Mesodermal cell (in vitro differentiated cells): ENCODE data around the gene CREB3. TPM values are rescaled to one million over a fixed set of nuclear protein-coding genes. Genes with fewer than 3 reads are reported as not detected.
A peak's percentile ranks its signal among the peaks of the same experiment; 100 is the strongest.

Experiments used
- H3K27ac ChIP-seq: 2 replicates; pipeline ENCODE4 v1.7.0; 2013; ENCODE audit warnings: mild to moderate bottlenecking, low read depth, low read length, moderate library complexity; ENCODE audit not compliant: severe bottlenecking
- H3K36me3 ChIP-seq: 2 replicates; pipeline ENCODE4 v1.7.1; 2013; ENCODE audit warnings: mild to moderate bottlenecking, low read length, moderate library complexity; ENCODE audit not compliant: control insufficient read depth, insufficient read depth
- H3K4me1 ChIP-seq: one replicate; pipeline ENCODE4 v1.7.1; 2013; ENCODE audit warnings: mild to moderate bottlenecking, low read length; ENCODE audit not compliant: insufficient read depth, control insufficient read depth, poor library complexity, severe bottlenecking
- H3K4me3 ChIP-seq: 2 replicates; pipeline ENCODE4 v1.7.0; 2013; ENCODE audit warnings: low read length, control low read depth, mild to moderate bottlenecking; ENCODE audit not compliant: insufficient read depth, poor library complexity, severe bottlenecking; ENCODE audit errors: extremely low read depth
- H3K9me3 ChIP-seq: 2 replicates; pipeline ENCODE4 v1.7.1; 2013; ENCODE audit warnings: mild to moderate bottlenecking, low read length, moderate library complexity; ENCODE audit not compliant: control insufficient read depth
- WGBS, 2 experiments: methylation state at CpG; one replicate each; pipeline ENCODE4 v1.1.5; 2013; ENCODE audit warnings: missing lambda C conversion rate in 2 of 2; ENCODE audit not compliant: insufficient coverage in 2 of 2; 5-methylcytosine and 5-hydroxymethylcytosine counted together
- polyA plus RNA-seq, 2 experiments: library from polyadenylated mRNA; stranded (reverse); fragments of 50-300 nt; gene quantifications; one replicate each; pipeline ENCODE4 v1.2.3, GENCODE V29; 2013

The CREB3 gene, protein sequence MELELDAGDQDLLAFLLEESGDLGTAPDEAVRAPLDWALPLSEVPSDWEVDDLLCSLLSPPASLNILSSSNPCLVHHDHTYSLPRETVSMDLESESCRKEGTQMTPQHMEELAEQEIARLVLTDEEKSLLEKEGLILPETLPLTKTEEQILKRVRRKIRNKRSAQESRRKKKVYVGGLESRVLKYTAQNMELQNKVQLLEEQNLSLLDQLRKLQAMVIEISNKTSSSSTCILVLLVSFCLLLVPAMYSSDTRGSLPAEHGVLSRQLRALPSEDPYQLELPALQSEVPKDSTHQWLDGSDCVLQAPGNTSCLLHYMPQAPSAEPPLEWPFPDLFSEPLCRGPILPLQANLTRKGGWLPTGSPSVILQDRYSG
- 34.7 TPM for polyA plus RNA-seq (2013, experiment 1 of 2)
- polyA plus RNA-seq (2013, experiment 2 of 2), result 31.3 TPM

DNA sequence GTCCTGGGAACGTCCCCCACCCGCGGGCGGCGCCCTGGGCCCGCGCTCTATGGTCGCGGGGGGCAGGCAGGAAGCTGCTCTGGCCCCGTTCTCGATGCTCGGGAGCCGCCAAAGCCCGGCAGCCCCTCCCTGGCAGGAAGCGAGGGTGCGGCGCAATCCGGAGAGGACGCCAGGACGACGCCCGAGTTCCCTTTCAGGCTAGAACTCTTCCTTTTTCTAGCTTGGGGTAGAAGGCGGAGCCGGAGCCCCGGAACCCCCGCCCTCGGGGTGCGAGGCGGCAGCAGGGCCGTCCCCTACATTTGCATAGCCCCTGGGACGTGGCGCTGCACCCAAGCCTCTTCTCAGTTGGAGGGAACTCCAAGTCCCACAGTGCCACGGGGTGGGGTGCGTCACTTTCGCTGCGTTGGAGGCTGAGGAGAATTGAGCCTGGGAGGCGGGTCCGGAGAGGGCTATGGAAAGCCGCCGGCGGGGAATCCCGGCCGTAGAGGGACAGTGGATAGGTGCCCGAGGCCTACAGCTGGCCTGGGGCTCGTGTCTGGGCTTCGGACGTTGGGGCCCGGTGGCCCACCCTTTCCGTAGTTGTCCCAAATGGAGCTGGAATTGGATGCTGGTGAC is at the start of gene CREB3, which contains the start of gene TLN1:
Gene CREB3 (plus strand): TSS at position 482 of the 615 bp plus-strand sequence. CDS start 107 bp downstream, at position 589.
Gene TLN1 (minus strand): TSS at position 11 of the 615 bp plus-strand sequence. CDS start 6,501 bp downstream, outside the sequence.
- H3K9me3 ChIP-seq, result no peaks in the 10 kb centered on the region
- H3K4me1 ChIP-seq, result peaks cover 49% of the 10 kb centered on the region
- H3K36me3 ChIP-seq, result peaks cover 31% of the 10 kb centered on the region
- peak within 1 kb of the TSS; percentile 94 for H3K4me3 ChIP-seq
- 0% methylated on average over 45 to 48 of the region's 49 CpGs for WGBS, 2 experiments
- H3K27ac ChIP-seq, result peak within 1 kb of the TSS; percentile 91

GRCh38 chr9:35683323-35683722 is 49.1 kb upstream of the CREB3 start:
- whole genome bisulfite sequencing, 2 experiments, result 83% methylated on average over 1 of the region's 2 CpGs; no CpG with 5 or more reads in 1 of the 2 experiments
- peaks cover 68% of the 10 kb centered on the region for H3K36me3 ChIP-seq
- no peaks in the 10 kb centered on the region for H3K9me3 ChIP-seq
- no peak overlapping the region for H3K4me3 ChIP-seq
- no peak overlapping the region for H3K27ac ChIP-seq
- peaks cover 38% of the 10 kb centered on the region for H3K4me1 ChIP-seq

DNA sequence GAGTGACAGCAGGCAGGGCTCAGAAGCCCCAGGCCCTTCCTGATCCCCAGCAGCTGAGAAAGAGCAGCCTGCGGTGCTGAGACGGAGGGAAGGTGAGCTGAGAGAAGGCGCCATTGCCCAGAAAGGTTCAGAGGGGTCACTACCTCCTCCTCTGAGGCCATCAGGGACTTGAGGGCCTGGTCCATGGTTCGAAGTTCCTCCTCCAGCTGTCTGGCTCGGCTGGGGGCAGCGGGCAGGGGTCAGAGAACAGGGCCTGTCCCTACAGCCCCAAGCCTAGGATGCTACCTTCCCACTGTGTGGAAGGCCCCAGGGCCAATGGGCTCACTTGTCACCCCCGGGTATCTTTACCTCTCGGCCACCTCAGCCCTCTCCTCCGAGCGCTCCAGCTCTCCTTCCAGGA is 47.5 kb upstream of the CREB3 start:
- Histone ChIP-seq H3K27ac (no peak overlapping the region), H3K4me1 (peaks cover 44% of the 10 kb centered on the region), H3K9me3 (no peaks in the 10 kb centered on the region), H3K4me3 (no peak overlapping the region), H3K36me3 (peaks cover 69% of the 10 kb centered on the region)
- 87 to 97% methylated on average over 6 to 8 of the region's 10 CpGs for WGBS, 2 experiments

GRCh38 chr9:35685506-35685905 is 47.0 kb upstream of the CREB3 start:
- Histone ChIP-seq H3K9me3 (no peaks in the 10 kb centered on the region), H3K36me3 (peaks cover 69% of the 10 kb centered on the region), H3K27ac (no peak overlapping the region), H3K4me1 (peaks cover 44% of the 10 kb centered on the region), H3K4me3 (no peak overlapping the region)
- WGBS, 2 experiments, result 96 to 97% methylated on average over 9 to 13 of the region's 13 CpGs

DNA sequence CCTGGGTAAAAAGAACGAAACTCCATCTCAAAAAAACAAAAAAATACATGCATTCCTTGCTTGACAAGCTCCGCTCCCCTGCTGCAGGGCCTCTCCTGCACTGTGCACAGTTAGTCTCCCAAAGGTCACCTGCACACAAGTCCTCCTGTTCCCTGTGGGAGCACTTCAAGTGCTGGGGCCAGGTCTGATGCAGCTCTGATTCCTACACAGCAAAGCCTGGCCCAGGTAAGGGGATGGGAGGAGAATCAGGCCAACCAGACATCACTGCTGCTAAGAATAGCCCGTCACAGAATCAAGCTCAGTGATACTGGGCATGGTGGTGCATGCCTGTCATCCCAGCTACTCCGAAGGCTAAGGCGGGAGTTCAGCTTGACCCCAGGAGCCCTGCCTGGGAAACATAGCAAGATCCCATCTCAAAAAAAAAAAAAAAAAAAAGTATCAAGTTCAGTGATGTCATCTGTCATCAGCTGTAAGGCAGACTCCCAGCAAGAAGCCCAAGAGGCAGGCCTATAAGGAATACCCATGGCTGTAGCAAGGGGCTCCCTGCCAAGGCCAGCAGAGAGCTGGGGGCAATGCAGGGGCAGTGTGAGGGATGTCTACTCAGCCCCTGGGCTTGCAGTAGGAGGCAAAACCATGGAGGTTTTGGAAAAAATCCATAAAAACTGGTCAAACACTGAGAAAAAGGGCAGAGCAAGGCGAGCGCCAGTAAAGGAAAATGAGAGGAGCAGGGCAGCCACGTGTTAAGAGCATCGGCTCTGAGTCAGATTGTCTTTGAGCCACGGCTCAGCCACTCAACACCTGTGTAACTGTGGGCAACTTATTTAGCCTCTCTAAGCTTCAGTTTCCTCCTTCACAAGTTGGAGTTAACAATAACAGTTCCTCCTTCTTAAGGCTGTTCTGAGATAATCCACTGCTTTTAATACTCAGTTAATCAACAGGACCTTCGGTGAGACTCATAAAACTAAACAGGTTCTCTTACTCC is 46.0 kb upstream of the CREB3 start:
- H3K4me3 ChIP-seq, result no peak overlapping the region
- no peaks in the 10 kb centered on the region for H3K9me3 ChIP-seq
- peaks cover 42% of the 10 kb centered on the region for H3K4me1 ChIP-seq
- H3K27ac ChIP-seq, result peak overlapping the region; percentile 23
- WGBS, 2 experiments, result 83 to 90% methylated on average over 9 to 10 of the region's 11 CpGs
- H3K36me3 ChIP-seq, result peaks cover 68% of the 10 kb centered on the region

DNA sequence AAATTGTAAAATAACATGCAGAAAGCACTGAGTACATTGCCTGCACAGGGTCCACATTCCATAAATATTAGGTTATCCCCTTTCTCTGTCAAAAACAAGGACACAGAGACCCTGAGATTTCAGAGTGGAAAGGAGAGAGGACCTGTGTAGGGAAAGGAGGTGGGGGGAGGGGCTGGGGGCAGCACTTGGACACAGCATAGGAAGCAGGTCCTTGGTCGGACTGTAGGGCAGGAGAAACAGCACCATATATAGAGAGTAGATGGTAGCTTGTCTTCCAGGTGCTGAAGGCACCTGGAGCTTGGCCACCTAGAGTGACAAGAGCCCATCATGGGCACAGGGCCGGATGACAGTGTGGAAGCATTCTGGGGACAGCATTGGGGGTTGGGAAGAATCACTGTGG is 45.2 kb upstream of the CREB3 start:
- Histone ChIP-seq H3K27ac (no peak overlapping the region), H3K4me3 (no peak overlapping the region)
- 90 to 100% methylated on average over 1 to 2 of the region's 2 CpGs for WGBS, 2 experiments

DNA sequence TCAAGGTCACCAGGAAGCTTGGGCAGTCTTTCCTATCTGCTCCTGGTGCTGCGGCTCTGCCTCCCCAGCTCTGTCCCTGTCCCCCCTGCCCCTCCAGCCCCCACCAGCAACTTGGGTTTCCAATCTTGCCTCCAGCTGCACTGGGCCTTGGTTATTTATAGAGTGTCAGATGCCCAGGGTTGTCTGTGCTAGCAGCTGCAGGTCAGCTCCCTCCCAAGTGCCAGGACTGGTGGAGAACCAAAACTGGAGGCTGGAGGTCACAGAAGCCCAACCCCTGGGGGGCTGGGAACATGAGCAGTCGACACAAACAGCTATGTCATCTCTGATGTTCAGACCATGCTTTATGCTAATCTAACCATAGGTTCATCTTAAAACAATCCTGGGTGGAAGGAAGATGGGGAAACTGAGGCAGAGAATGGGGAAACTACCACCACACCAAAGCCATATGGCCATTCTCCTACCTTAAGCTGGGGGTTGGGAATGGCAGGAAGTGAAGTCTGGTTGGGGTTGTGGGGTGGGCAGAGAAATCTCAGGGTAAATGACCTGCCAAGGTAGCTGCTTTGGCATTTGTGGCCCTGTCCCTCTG is 44.4 kb upstream of the CREB3 start:
- 67% methylated on average over 1 of the region's 2 CpGs; no CpG with 5 or more reads in 1 of the 2 experiments for WGBS, 2 experiments
- Histone ChIP-seq H3K27ac (no peak overlapping the region), H3K4me1 (peaks cover 35% of the 10 kb centered on the region), H3K4me3 (peak overlapping the region; percentile 79), H3K9me3 (no peaks in the 10 kb centered on the region), H3K36me3 (peaks cover 52% of the 10 kb centered on the region)

More for the DNA sequence above, 45.2 kb upstream of the CREB3 start:
- Histone ChIP-seq H3K4me1 (peaks cover 40% of the 10 kb centered on the region), H3K9me3 (no peaks in the 10 kb centered on the region), H3K36me3 (peaks cover 60% of the 10 kb centered on the region)

DNA sequence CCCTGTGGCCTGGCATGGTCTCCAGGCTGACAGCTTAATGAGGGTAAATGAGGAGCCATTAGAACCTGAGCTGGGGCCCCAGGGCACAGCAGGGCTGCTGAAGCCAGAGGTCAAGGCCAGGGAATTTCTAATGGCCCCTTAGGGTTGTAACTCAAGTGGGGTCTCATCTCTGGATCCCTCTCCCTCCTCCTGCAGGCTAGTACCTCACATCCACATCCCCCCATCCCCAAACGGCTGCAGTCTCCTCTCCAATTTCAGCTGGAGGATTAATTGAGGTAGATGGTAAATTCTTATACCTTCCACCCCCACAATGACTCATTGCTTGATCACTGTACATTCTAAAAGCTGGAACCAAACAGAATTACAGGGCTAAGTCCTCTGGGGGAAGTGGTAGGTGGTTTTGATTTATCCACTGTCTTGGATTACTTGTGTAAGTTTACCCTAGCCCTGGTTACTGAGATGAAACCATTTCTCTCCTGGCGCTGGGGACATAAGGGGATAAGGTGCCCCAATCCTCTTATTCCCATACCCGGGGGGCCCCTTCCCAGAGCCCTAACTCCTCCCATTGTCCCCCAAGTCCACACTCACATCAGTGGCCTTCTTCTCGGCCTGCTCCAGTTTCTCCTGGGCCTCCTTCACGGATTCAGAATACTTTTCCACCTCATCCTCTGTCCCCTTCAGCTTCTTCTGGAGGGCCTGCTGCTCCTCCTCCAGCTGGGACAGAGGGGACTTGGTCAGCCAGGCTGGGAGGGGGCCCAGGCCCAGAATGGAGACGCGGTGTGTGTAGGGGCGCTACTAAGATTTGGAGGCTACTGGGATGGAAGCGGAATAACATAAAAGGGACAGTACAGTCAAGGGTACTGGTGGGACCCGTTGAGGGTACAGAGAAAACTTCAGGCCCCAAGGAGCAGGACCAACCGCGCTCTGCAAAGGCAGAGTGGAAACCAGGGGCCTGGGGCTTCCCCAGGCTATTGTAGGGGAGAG is 43.6 kb upstream of the CREB3 start:
- Histone ChIP-seq H3K4me1 (peaks cover 35% of the 10 kb centered on the region), H3K27ac (peak overlapping the region; percentile 59), H3K9me3 (no peaks in the 10 kb centered on the region), H3K36me3 (peaks cover 44% of the 10 kb centered on the region), H3K4me3 (peak overlapping the region; percentile 79)
- 16 to 21% methylated on average over 8 to 9 of the region's 12 CpGs for WGBS, 2 experiments

GRCh38 chr9:35689542-35690293 is 42.7 kb upstream of the CREB3 start, which contains the start of gene TPM2:
TPM2 (minus strand) TSS chr9:35689925; CDS start chr9:35689817, 108 bp downstream.
- H3K27ac ChIP-seq, result peak within 1 kb of the TSS; percentile 92
- 1% methylated on average over 44 to 54 of the region's 61 CpGs for WGBS, 2 experiments
- H3K4me3 ChIP-seq, result peak within 1 kb of the TSS; percentile 79

More at GRCh38 chr9:35689542-35690293, 42.7 kb upstream of the CREB3 start, which contains the start of gene TPM2:
- H3K36me3 ChIP-seq, result peaks cover 36% of the 10 kb centered on the region
- peaks cover 31% of the 10 kb centered on the region for H3K4me1 ChIP-seq
- no peaks in the 10 kb centered on the region for H3K9me3 ChIP-seq
